IPS DF 4.7 (cell line): ENCODE data around the gene PRKCB.

Experiments
- DNase-seq: peaks from one replicate; pipeline ENCODE4 v3.0.0-alpha.2; 2013; ENCODE audit warnings: low spot score; ENCODE audit errors: extremely low read depth

The PRKCB gene

DNA sequence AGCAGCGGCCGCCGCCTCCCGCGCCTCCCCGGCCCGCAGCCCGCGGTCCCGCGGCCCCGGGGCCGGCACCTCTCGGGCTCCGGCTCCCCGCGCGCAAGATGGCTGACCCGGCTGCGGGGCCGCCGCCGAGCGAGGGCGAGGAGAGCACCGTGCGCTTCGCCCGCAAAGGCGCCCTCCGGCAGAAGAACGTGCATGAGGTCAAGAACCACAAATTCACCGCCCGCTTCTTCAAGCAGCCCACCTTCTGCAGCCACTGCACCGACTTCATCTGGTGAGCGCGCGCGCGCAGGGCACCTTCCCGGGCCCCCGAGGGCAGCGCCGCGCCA lies 258 bp downstream of the PRKCB start:
- no peak for DNase-seq

GRCh38 chr16:23836404-23837311 lies 875 bp downstream of the PRKCB start:
- DNase-seq: no peak

DNA sequence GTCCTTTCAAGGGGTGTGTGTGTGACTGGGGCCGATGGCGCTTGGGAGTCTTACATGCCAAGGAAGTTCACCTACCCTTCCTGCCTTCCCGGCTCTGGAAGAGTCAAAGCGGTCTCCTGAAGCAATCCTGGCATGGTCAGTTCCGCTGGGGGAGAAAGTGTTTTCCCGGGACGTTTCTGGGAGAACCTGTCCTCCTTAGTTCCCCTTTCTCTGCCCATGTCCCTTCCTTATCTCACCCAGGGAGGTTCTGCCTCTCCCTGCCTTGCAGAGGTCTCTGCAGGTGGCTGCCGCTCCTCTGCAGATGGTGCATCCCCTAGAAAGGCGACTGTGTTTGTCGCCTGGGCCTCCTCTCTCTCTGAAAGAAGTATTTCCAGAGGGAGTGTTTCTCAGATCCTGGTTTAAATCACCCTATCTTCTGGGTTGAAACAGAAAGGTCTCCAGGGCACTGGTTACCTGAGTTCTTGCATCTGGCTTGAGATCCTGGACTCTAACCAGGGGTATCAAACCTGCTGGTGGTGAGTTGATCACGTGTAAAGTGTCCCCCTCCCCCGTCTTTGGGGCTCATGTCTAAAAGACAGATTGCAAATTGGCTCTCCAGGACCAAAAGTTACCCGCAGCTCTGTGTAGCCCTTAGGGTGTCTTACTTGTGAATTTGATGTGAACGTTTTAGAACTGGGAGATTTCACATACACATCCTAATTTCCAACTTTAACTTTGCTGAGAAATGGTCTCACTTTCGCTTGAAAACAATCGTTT lies 1.9 kb downstream of the PRKCB start:
- no peak for DNase-seq

DNA sequence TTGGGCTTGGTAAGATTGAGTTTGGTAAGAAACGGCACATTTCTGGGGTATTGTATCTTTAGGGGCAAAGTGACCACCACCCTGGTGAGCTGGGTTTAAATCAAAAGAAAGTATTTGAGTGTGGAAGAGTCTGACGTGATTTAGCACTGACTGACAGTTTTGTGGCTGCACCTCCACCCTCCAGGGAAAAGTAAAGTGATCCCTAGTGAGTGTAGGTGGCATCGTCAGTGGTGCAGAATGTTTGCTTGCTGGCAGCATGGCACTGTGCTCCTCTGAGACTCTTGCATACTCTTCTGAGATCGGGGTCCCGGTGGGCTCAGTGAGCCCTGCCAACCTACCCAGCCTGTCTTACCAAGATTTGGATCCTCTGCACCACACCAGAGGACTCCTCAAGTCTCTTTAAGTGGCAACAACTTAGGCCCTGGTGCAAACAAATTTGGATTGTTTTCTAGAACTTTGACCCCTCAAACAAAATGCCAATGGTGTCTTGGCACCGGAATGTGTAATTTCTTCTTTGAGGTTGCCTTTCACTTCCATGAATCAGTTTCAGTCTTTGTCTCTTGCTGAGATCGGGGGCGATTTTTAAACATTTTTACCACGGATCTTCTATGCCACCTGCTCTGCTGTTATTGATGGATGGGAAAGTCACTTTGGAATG lies 2.8 kb downstream of the PRKCB start:
- no peak for DNase-seq

DNA sequence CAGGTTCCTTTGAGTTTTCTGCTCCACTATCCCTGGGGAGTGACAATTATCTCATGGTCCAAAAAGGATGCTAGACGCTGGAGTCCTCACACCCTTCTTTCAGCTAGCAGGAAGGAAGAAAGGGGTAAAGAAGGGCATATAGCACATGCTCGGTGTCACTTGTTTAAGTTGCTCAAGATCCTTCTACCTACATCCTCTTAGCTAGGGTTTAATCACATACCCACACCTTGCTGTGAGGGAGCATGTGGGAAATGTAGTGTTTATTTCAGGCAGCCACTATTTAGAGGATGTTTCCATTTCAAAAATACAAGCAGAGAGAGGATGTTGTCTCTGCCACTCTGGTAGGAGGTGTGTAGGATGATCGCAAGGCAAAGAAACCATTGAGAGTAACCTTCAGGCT lies 4.5 kb downstream of the PRKCB start:
- no peak for DNase-seq

DNA sequence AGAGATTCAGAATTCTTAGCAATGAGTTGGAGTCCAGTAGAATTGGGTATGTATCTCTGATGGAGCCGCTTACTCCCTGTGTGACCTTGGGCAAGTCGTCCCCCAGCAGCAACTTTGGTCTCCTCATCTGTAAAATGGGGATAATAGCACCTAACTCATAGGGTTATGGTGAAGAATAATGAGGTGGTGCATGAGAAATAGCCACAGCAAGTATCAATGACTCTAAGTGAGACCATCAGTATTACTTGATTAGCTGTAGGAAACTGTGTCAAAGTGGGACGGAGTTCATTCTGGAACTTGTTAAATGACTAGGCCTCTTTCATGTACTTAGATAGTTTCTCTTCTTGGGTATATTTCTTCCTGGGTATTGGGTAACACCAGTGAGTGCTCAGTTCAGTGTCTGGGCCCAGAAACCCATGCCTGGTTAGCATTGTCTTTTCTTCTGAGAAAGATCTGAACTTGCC lies 6.4 kb downstream of the PRKCB start:
- DNase-seq: no peak

DNA sequence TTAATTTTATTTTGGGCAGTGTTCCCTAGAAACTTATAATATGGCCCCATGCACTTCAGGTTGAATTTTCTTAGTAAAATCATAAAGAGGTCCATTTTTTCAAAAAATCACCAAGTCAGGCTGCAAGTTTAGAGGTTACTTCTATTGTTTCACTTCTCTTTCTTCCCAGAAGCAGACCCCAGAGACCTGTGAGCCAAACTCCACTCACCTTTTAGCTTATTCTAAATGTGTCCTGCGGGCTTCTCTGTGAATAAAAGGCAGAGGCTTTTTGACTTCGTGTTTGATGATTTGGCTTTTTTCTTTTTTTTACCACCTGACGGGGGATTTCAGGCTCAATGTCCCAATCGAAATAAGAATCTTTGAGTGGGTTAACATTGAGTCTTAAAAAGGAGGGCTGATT lies 7.4 kb downstream of the PRKCB start:
- DNase-seq: no peak

DNA sequence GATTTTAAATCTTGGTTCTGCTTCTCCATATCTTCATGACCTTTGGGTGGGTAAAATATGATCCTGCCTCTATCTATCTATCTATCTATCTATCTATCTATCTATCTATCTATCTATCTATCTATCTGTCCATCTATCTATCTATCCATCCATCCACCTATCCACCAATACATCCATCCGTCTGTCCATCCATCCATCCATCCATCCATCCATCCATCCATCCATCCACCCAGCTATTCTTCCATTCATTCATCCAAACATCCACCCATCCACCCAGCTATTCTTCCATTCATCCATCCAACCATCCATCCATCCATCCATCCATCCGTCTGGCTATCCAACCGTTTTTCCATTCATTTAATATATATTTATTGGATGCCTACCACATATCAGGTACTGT lies 11.5 kb downstream of the PRKCB start:
- DNase-seq: no peak

DNA sequence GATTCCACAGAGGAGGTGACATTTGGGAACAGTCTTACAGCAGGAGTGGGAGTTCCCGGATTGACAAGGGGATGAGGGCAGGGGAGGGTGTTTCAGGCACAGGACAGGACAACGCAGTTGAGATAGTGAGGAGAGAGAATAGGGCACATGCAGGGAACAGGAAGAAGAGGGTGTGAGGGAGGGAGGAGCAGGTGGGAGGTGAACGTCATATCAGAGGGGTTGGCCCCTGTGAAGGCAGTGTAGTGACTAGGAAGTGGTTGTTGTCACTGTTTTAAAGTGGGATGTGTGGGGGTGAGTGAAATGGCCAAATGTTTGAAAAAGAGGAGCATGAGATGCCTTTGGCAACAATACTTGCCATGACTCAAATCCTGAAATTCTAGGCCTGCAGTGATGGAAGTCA lies 12.2 kb downstream of the PRKCB start:
- DNase-seq: no peak

DNA sequence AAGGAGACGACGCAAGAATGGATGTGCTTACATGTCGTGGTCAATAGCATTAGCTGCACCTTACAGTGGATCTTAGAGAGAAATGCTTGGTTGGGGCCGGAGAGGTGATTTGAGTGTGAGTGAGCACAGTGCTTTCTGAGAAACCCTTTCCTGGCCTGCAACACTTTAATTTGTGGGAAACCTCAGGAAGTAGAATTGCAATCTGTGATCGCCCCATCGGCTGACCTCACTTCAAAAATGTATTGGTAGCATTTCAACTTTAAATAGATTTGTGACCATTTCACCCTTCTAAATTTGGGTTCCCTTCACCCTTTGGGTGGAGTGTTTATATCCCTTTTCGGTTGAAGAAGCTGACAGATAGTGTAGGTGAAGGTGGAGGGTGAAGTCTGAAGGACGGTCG lies 13.2 kb downstream of the PRKCB start:
- DNase-seq: no peak

GRCh38 chr16:23852794-23853562 lies 17.2 kb downstream of the PRKCB start:
- no peak for DNase-seq

DNA sequence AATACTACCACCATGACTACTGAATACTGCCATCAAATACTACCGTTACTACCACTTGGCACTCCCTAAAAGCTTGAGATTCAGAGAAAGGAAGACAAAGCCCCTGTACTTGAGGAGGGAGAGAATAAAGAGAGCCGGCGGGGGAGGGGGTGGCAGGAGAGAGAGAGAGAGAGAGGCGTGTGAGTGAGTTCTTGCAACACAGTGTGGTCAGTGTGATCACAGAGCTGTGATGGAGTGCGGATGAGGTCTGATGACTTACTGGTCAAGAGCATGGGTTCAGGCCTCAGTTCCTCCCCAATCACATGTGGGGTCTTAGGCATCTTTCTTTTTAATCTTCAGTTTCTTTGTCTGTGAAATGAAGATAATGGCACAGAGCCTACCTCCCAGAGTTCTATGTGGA lies 19.2 kb downstream of the PRKCB start:
- no peak for DNase-seq

DNA sequence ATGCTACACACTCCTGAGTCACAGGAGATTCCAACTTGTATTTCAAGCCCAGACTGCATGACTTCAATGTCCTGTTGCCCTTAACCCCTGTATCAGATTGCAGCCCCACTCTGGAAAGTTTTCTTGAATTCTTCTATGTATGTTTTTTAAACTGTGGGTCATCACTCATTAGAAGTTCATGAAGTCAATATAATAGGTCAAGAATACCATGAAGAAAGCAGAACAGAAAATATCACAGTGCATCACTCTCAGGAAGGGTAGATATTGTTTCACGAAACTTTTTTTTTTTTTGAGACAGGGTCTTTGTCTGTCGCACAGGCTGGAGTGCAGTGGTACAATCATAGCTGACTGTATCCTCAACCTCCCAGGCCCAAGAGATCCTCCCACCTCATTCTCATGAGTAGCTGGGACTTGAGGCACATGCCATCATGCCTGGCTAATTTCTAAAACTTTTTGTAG lies 20.5 kb downstream of the PRKCB start:
- DNase-seq: no peak

- DNase-seq: no peak
Measured at GRCh38 chr16:23857256-23857880, 21.6 kb downstream of the PRKCB start.

DNA sequence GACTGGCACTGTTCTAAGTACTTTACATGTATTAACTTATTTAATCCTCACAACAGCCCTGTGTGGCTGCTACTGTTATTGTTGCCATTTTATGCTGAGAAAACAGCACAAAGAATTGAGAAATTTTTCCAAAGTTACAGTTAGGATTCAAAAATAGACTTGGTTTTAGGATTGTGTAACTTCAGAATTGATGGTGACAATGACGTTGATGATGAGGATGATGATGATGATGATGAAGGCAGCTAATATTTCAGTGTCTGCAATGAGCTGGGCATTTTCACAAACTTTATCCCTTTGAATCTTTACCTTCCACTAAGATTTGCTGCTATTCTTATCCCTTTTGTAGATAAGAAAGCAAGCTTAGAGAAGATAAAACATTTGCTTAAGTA lies 22.1 kb downstream of the PRKCB start:
- DNase-seq: no peak

- DNase-seq: no peak
Measured at GRCh38 chr16:23858542-23858941, 22.8 kb downstream of the PRKCB start.

- no peak for DNase-seq
Measured at GRCh38 chr16:23859713-23860269, 24.0 kb downstream of the PRKCB start.

DNA sequence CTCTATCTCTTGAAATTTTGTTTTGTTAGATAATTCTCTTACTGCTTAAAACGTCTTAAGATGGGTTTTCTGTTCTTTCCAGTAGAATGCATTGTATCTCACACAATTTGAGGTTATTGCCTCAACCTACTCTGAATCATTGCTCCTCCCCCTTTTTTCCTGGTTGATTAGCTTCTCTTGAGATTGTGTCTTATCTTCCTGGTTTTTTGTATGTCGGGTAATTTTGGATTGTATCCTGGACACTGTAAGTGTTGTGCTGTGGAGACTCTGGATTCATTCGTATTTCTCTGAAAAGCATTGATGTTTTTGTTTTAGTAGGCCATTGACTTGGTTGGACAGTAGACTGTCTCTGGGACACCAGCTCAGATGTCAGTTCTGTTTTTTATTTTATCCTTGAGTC lies 26.1 kb downstream of the PRKCB start:
- DNase-seq: no peak

GRCh38 chr16:23862556-23862955 lies 26.8 kb downstream of the PRKCB start:
- no peak for DNase-seq
